GM18907 (cell line): Measurements from ENCODE around the gene TLE4.
"Not testable (repeated sequence)": the region's sequence is repeated elsewhere in the genome, so short reads cannot be mapped to it uniquely, and the experiment has no call there.

ENCODE experiments used
- ATAC-seq: cut with Tn5 transposase; IDR thresholded peaks from one replicate; pipeline ENCODE4 v1.9.1; 2021; ENCODE audit warnings: mild to moderate bottlenecking, moderate library complexity; ENCODE audit not compliant: unreplicated experiment

TLE4 gene

GRCh38 chr9:79571309-79572031, at the start of gene TLE4:
Gene TLE4, plus strand, starts transcription at chr9:79571965. Its CDS starts 826 bp downstream, at chr9:79572791.
- peak; percentile 92 for ATAC-seq

DNA sequence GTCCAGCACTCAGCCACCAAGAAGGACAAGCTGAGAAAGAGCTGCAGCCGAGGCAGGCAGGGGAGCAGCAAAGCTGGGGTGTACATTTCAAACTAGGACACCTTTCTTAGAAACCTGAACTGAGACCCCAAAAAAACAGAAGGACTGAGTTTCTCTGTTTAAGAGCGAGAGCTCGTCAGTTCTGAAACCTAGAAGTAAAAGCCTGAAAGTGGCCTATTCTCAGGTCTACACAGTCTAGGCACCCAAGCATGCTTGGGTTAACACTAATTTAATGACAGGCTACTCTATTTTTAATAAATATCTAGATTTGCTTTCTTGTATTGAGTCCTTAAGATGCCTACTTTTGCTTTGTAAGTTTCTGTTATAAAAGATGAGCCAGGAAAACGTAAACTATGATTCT, 49.0 kb upstream of the TLE4 start:
- no peak for ATAC-seq

- ATAC-seq, result no peak
Observed at GRCh38 chr9:79524266-79524665, 47.5 kb upstream of the TLE4 start.

GRCh38 chr9:79526149-79526672, 45.6 kb upstream of the TLE4 start:
- ATAC-seq, result no peak

DNA sequence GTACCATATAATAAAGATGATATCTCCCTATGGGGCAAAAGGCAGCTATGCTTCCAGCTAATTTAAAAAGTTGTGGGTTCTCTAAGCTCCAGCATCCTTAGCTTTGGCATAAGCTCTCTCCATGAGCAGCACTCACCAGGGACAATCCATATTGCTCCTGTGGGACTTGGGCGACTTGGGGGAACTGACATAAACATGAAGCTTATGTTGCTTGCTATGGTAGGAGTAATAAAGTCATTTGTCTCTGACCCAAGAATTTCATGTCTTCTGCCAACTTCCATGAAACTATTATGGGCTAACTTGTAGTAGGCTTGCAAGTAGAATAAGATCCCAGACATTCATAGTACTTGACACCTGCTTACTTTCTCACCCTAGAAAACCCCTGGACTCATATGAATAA, 36.2 kb upstream of the TLE4 start:
- ATAC-seq, result no peak

DNA sequence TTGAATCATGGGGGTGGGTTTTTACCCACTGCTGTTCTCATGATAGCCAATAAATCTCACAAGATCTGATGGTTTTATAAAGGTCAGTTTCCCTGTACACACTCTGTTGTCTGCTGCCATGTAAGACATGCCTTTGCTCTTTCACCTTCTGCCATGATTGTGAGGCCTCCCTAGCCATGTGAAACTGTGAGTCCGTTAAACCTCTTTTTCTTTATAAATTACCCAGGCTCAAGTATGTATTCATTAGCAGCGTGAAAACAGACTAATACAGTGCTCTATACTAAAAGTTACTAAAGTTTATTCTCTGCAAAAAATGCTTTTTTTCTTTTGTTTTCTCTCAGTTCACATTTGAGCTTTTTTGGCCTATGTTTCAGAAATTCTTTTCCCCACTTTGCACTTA, 33.9 kb upstream of the TLE4 start:
- no peak for ATAC-seq

GRCh38 chr9:79542735-79543620, 28.8 kb upstream of the TLE4 start:
- ATAC-seq, result no peak

DNA sequence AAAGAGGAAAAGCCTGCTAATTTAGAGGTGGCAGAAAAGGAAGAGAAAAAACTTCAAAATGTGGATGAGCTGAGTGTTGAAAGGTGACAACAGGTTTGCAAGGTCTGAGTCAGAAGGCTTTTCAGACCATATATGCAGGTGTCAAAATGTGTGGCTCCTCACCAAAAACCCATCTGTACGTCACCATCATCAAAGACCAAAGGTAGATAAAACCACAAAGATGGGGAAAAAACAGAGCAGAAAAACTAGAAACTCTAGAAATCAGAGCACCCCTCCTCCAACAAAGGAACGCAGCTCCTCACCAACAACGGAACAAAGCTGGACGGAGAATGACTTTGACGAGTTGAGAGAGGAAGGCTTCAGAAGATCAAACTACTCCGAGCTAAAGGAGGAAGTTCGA, 27.4 kb upstream of the TLE4 start:
- not testable (repeated sequence) for ATAC-seq

DNA sequence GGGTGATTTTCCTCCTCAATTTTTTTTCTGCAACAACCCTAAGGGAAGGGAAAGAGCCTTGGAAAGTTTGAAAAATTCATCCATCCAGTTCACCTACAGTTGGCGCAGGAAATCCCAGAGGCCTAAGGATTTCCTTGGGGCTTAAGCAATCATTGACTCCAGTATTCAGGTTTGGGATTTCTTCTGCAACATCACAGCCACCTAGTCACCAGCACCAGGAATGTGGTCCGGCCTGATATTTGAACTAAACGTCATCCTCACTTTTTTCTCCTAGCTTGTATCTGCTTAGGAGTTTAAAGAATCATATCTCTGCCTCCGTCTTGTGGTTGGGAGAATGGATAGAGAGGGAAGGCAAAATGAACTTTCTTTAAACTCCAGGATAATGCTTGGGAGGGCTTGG, 20.2 kb upstream of the TLE4 start:
- no peak for ATAC-seq

DNA sequence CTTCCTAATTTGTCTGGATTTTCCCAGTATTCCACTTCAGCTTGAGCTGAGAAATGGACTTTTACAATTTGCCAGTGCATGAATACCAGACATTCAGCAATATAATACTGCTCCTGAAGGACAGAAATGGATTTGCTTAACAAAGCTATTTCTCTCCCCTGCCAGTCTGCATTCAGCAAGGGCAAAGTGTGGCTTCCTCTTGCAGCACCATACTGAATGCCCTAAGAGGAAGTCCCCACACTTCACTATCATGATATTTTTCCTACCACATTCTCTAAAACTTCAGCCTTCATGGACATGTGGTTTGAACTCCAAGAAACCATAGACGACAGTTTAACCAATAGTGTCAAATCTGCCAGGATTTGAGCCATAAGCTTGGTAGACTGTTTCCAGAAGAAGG, 19.8 kb upstream of the TLE4 start:
- no peak for ATAC-seq

DNA sequence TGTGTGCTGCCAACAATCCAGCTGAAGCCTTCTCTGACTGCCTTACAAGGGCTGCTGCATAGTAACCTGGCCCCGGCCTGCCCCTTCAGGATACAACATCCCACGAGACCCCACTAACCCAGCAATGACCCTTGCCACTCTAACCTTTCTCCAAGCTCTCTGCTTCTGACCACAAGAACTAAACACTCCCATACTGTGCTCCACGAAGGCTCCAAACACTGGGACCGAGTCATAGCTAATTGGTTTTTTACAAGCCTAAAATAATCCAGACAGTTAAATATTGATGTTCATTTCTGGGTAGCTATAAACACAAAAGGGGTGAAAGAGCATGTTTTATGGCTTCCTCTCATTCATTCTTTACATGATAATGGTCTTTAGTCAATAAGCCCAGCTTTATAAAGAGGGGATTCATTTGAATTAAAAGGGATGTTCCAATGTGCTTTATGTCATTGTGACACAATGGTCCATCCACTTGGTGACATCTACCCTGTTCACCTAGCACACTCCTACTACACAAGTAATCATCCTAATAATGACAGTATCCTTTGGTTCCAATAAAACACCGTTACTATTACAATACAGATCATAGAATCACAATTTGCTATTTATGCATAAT, 16.2 kb upstream of the TLE4 start:
- ATAC-seq, result no peak

GRCh38 chr9:79559495-79560181, 12.1 kb upstream of the TLE4 start:
- no peak for ATAC-seq

GRCh38 chr9:79562749-79563386, 8.9 kb upstream of the TLE4 start:
- ATAC-seq, result no peak

DNA sequence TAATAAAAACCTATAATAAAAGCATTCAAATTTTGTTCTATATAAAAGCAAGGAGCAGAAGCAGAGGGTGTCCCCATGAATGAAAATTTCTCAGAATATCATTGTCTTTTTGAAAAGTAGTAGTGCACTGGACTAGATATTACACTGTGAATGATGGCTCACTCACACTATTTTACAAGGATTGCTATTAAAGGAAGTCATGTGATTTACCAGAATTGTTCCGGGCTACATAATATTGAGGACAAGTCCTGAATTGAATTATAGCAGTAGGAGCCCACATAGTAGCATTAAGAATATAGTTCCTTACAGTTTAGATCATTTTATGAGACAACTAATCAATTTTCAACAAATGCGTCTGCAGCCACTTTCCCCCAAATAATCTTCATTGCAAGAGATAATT, 7.7 kb upstream of the TLE4 start:
- no peak for ATAC-seq

- ATAC-seq, result peak; percentile 89
Observed at GRCh38 chr9:79565245-79565644, 6.5 kb upstream of the TLE4 start.

DNA sequence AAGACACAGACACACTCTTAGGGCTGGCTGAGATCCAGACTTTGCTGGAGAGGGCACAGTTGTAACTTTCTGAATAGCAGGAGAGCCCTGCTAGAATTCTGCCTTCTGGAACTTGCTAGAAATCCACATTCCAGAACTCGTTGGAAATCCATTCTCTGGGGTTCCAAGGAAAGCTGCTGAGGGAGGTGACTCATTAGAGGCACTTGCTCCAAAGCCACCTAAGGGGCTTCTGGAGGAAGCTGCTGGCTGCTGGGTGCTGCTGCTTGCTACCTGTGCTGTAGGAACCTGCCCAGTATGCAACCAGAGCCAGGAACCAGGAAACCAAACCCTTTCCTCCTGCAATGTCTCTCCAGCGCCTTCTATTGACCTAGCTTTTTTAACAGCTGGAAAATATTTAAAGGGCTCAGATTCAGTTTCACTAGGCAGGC, 4.1 kb upstream of the TLE4 start:
- no peak for ATAC-seq

- no peak for ATAC-seq
Observed at GRCh38 chr9:79568337-79569101, 3.2 kb upstream of the TLE4 start.

- no peak for ATAC-seq
Observed at GRCh38 chr9:79569814-79570447, 1.8 kb upstream of the TLE4 start.
